WERI-Rb-1 (cell line): Measurements from ENCODE around the gene CRYBA4.

ENCODE experiments used
- DNase-seq: peaks from one replicate; pipeline ENCODE4 v3.0.0-alpha.2; 2020
- H3K27ac ChIP-seq: fragments of 250-450 bp; sonication (Bioruptor Pico); 2 replicates; pipeline ENCODE4 v1.5.1; 2020; ENCODE audit warnings: mild to moderate bottlenecking, moderate library complexity
- H3K27me3 ChIP-seq: fragments of 250-450 bp; sonication (Bioruptor Pico); 2 replicates; pipeline ENCODE4 v1.5.1; 2021; ENCODE audit warnings: mild to moderate bottlenecking, low read depth, moderate library complexity; ENCODE audit not compliant: insufficient read depth, severe bottlenecking
- H3K36me3 ChIP-seq: fragments of 250-450 bp; sonication (Bioruptor Pico); 2 replicates; pipeline ENCODE4 v1.5.1; 2020; ENCODE audit warnings: mild to moderate bottlenecking, moderate library complexity
- H3K4me3 ChIP-seq: 2 replicates; pipeline ENCODE4 v1.5.1; 2011; ENCODE audit warnings: low read depth, mild to moderate bottlenecking, control low read depth, low read length
- H3K9me3 ChIP-seq: fragments of 250-450 bp; sonication (Bioruptor Pico); 2 replicates; pipeline ENCODE4 v1.5.1; 2021; ENCODE audit warnings: mild to moderate bottlenecking, moderate library complexity; ENCODE audit not compliant: severe bottlenecking
- CTCF ChIP-seq: IDR thresholded peaks from 2 replicates; pipeline ENCODE4 v1.5.1; 2011; ENCODE audit warnings: low read depth, mild to moderate bottlenecking, control low read depth, inconsistent platforms, low read length

The CRYBA4 gene

GRCh38 chr22:26621663-26622062, at the start of gene CRYBA4:
TSS of gene CRYBA4 (plus strand) at chr22:26621963. CDS start at chr22:26622597, 634 bp downstream.
- H3K9me3 ChIP-seq: no peaks in the 10 kb centered on the region
- H3K27me3 ChIP-seq: no peaks in the 10 kb centered on the region
- no peaks in the 10 kb centered on the region for H3K36me3 ChIP-seq
- no peak for TF ChIP-seq CTCF
- no peak within 1 kb of the TSS for H3K4me3 ChIP-seq
- DNase-seq: no peak
- H3K27ac ChIP-seq: no peak within 1 kb of the TSS

- H3K9me3 ChIP-seq: no peaks in the 10 kb centered on the region
- no peak for DNase-seq
- no peaks in the 10 kb centered on the region for H3K27me3 ChIP-seq
- no peak overlapping the region for H3K27ac ChIP-seq
- TF ChIP-seq CTCF: no peak
- H3K36me3 ChIP-seq: no peaks in the 10 kb centered on the region
- H3K4me3 ChIP-seq: no peak overlapping the region
Measured at GRCh38 chr22:26573026-26573662, 48.6 kb upstream of the CRYBA4 start.

- no peaks in the 10 kb centered on the region for H3K9me3 ChIP-seq
- no peak overlapping the region for H3K4me3 ChIP-seq
- TF ChIP-seq CTCF: no peak
- H3K27ac ChIP-seq: no peak overlapping the region
- H3K27me3 ChIP-seq: no peaks in the 10 kb centered on the region
- no peak for DNase-seq
- H3K36me3 ChIP-seq: no peaks in the 10 kb centered on the region
Measured at GRCh38 chr22:26574001-26574723, 47.6 kb upstream of the CRYBA4 start.

- H3K27ac ChIP-seq: no peak overlapping the region
Measured at GRCh38 chr22:26576026-26576680, 45.6 kb upstream of the CRYBA4 start.

GRCh38 chr22:26577081-26577480, 44.7 kb upstream of the CRYBA4 start:
- Histone ChIP-seq H3K27ac (no peak overlapping the region), H3K27me3 (no peaks in the 10 kb centered on the region), H3K4me3 (no peak overlapping the region), H3K9me3 (no peaks in the 10 kb centered on the region), H3K36me3 (peaks cover 3% of the 10 kb centered on the region; the same call in 1 of the 2 replicates)
- TF ChIP-seq CTCF: no peak
- DNase-seq: no peak

More at GRCh38 chr22:26576026-26576680, 45.6 kb upstream of the CRYBA4 start:
- H3K36me3 ChIP-seq: no peaks in the 10 kb centered on the region
- H3K27me3 ChIP-seq: no peaks in the 10 kb centered on the region
- DNase-seq: no peak
- H3K4me3 ChIP-seq: no peak overlapping the region
- no peak for TF ChIP-seq CTCF
- H3K9me3 ChIP-seq: no peaks in the 10 kb centered on the region
